HG02973 (cell line): Measurements from ENCODE around the gene MRPS7.

Experiments used
- ATAC-seq: cut with Tn5 transposase; IDR thresholded peaks from one replicate; pipeline ENCODE4 v1.9.1; 2021; ENCODE audit warnings: moderate library complexity; ENCODE audit not compliant: unreplicated experiment

The MRPS7 gene

DNA sequence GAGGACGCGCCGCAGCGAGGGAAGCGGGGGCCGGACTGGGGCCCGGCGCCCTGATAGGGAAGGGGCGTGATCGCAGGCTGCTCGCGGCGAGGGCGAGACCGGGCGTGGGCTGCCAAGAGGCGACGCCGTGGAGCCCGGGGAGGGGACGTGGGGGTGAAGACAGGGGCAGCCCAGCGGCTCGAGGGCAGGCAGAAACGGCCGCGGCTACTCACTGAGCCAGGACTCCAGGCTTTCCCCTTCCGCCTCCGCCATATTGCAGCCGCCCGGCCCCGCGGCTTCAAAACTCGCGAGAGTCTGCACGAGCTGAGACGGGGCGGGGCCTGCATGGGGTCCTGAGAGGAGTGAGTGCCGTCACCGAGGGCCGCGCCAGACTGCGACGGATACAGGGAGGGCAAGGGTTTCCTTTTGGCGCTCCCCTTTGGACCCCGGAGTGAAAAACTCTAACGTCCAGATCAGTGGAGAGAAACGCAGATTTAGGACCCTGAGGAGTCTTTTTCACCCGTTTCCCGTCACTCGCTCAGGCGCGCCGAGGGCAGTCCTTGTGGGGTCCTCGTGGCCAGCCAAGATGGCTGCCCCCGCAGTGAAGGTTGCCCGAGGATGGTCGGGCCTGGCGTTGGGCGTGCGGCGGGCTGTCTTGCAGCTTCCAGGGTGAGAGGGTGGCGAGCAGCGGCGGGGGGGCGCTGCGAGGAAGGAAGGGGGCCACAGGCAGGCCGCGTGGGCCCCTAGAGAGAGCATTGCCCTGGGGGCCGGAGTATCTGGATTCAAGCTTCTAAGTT, at the start of gene MRPS7, which contains the start of gene GGA3:
TSS of gene MRPS7 (plus strand) at position 544 of the 776 bp plus-strand sequence. CDS start at position 566, 22 bp downstream.
TSS of gene GGA3 (minus strand) at position 271 of the 776 bp plus-strand sequence. CDS start at position 252, 19 bp downstream.
- peak; percentile 86 for ATAC-seq

DNA sequence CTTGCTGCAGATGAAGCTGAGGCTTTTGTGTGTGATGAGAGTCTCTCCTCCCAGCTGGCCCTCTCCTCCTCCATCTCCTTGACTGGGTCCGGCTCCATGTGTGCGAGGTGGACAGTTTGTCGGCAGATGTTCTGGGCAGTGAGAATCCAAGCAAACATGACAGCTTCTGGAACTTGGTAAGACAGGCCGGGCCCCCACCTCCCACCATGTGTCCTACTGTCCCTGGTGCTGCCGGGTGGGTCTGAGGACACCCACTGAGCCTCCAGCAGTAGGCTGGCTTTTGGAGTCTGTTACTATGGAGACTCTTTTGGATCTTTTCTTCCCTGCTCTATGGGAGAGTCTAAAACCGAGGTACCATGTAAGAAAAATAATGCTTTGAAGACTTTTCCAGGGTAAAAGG, 43.5 kb upstream of the MRPS7 start:
- ATAC-seq = no peak

DNA sequence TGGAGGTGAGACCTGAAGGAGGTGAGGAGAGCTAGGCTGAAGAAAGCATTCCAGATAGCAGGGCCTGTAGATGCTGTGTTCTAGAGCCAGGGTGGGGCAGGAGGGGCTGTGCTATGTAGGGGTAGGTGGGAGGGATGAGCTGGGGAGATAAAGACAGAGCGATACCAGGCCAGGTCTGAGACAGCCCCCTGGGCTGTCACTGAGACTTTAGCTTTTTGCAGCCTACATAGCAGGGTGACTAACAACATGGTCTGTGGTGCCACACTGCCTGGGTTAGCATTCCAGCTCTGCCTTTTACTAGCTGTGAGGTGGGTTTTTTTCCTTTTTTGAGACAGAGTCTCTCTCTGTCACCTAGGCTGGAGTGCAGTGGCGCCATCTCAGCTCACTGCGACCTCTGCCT, 41.9 kb upstream of the MRPS7 start:
- no peak for ATAC-seq

DNA sequence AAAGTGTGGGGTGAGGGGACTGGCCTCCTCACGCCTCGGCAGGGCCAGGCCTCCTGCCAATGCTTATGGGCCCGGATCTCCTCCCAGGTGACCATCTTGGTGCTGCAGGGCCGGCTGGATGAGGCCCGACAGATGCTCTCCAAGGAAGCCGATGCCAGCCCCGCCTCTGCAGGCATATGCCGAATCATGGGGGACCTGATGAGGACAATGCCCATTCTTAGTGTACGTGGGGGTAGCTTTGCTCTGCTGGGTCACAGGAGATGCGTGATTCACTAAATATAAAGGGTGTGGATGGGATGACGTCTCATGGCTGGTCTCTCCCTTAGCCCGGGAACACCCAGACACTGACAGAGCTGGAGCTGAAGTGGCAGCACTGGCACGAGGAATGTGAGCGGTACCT, 36.7 kb upstream of the MRPS7 start:
- ATAC-seq = no peak

DNA sequence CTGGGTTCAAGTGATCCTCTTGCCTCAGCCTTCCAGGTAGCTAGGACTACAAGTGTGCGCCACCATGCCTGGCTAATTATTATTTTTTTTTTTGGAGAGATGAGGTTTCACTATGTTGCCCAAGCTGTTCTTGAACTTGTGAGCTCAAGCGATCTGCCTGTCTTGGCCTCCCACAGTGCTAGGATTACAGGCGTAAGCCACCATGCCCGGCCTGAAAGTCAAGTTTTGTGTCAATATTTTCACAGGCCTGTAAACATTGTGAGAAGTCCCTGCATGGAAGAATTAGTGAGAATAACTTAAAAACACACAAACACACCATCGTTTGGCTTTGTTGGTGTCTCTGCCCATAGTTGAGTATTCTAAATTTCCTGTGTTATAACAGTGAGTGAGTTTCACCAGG, 34.0 kb upstream of the MRPS7 start:
- no peak for ATAC-seq

DNA sequence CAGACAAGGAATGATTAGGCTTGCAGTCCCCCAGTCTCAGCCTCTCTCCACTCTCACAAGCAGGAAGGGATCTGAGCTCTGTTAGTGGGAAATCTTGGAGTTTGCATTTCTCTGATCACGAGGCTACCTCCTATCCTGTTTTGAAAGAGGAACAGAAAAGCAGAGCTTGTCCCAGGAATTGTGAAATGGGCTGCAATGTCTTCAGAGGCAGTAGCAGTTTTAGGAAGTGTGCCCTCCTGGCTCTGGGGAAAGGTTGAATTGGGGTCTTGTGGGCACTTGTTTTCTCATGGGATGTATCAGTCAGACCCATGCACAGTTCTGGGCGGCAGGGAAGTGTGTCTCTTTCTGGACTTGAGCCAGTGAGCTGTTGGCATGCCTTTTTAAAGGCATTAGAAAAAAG, 33.4 kb upstream of the MRPS7 start:
- no peak for ATAC-seq

DNA sequence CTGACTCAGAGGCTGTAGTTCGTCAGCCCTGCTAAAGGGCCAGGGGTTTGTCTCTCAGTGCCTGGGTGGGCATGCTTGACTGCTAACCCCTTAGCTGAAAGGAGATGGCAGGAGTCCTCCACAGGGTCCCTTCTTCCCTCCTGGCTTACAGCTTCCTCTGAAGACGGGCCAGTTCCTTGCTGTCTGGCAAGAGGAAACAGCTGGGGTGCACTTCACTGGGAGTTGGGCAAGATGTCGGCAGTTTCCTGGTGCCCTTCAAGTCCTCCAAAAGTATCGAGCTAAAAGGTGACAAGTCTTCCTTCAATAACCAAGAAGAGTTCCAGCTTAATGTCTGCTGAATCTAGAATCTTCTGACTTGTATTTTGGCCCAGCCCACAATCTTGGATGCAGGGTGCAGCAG, 32.8 kb upstream of the MRPS7 start:
- no peak for ATAC-seq

DNA sequence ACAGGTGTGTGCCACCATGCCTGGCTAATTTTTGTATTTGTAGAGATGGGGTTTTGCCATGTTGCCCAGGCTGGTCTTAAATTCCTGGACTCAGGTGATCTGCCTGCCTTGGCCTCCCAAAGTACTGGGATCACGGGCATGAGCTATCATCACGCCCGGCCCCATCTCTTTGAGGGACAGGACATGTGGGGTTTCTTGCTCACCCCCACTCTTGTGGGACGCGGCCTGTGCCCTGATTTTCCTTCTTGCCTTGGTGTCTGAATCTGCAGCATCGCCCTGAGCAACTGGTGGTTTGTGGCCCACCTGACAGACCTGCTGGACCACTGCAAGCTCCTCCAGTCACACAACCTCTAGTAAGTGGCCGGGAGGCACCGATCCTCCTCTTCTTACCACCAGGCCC, 30.6 kb upstream of the MRPS7 start:
- no peak for ATAC-seq

DNA sequence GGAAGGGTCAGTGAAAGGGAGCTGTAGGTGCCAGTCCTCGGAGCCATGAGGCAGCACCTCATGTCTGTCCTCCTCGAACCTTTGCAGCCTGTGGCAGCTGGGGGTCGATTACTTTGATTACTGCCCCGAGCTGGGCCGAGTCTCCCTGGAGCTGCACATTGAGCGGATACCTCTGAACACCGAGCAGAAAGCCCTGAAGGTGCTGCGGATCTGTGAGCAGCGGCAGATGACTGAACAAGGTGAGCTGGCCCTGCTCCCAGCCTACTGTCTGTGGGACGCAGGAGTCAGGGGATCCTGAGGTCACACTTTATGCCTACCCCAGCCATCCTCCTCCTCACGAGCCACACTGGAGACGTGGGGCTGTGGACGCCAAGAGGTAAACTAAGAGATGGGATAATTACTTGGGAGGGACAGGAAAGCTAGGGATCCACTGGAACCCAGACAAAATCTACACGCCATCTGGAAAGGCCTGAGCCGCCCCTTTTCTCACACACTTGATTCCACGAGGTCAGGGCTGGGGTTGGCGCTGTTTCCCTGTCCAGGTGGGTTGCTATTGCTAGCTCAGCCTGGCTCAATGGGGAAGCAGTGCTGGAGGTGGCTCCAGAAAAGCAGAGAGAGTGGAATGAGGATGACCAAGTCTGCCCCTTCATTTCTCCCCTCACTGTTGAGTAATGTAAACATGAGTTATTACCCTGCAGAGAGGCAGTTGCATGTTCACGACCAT, 29.8 kb upstream of the MRPS7 start:
- no peak for ATAC-seq

DNA sequence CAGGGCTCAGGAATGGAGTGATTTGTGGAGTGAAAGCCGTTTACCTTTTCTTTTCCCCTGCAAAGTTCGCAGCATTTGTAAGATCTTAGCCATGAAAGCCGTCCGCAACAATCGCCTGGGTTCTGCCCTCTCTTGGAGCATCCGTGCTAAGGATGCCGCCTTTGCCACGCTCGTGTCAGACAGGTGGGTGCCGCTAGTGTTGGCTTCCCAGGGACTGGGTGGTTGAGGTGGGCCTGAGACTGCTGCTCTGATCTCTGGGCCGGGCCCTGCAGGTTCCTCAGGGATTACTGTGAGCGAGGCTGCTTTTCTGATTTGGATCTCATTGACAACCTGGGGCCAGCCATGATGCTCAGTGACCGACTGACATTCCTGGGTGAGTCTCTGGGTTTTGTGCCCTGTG, 28.9 kb upstream of the MRPS7 start:
- no peak for ATAC-seq

DNA sequence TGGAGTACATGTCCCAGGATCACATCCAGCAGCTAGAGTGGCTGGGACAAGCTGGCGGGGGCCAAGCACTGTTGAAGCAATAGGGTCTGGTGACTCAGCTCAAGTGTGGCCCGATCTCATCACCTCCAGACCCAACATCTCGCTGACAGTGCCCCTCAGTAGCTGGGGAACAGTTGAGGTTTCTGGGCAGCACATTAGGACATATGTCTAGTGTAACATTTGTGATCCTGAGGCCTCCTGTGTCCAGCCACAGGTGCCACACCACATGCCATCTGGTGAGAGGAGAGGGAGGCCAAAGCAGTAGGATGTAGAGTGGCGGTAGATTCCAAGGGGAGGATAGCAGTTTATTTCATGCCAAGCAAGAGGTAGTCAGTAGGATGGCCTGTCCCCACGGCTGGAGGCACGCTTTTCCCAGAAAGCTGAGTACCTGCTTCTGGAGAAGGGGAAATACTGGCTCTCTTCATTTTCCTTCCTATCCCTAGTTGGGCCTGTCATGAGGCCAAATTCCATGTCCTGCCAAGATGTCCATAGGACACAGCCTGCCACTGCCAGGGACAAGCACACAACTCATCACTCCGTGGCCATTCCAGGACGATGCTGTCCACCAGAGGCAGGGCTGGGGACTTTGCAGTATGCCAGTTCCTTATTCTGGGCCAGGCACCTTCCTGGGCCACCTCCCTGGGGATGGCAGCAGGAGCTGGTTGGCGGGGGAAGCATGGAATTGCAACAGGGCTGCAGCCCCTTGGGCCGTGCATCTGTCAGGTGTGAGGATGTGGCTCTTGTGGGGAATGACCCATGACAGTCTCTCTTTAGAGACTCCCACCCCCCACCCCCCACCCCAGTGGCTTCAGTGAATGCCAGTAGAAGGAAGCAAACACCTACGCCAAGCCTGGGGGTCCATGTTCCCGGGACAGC, 24.3 kb upstream of the MRPS7 start:
- ATAC-seq = no peak

DNA sequence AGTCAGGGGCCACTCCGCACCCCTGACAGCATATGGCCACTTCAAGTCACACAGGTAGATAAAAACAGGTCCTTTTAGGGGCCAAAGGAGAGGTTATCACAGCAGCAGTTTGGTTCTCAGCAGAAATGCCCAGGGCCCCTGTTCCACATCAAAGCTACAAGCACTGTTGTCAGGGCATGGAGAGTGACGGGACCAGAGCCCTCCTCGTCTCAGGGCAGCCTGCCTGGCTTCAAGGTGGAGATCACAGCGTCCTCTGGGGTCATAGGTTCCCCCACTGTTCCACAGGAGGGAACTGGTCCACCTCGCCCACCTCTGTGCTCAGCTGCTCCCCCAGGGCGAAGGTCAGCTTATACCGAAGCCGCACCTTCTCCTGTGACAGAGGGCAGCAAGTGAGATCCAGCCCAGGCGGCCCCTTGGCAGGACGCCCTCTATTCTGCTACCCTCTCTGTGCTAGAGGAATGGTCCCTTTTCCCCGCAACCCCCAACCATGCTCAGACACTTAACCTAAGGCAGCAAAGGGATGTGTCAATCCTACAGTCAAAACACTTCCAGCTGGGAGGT, 23.6 kb upstream of the MRPS7 start:
- no peak for ATAC-seq

DNA sequence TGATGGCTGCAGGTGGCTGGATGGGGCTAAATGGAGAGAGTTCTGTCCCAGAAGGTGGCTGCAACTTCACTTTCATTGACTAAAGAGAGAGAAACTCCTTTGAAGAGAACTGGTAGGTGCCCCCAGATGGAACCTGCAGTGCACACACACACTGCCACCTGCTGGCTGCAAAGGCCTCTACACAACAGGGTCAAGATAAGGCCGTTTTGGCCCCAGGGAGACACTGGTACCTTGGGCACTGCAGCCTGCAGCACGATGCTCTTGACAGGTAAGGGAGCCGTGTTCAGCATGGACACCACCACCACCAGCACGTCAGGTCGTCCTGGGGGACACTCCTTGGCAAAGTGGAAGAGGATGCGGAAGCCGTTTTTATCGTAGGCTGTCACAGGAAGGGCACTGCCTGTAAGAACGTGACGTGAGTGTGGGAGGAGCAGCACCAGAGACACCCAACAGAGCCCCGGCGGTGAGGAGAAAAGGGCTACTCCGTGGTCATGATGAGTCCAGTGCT, 22.9 kb upstream of the MRPS7 start:
- no peak for ATAC-seq

DNA sequence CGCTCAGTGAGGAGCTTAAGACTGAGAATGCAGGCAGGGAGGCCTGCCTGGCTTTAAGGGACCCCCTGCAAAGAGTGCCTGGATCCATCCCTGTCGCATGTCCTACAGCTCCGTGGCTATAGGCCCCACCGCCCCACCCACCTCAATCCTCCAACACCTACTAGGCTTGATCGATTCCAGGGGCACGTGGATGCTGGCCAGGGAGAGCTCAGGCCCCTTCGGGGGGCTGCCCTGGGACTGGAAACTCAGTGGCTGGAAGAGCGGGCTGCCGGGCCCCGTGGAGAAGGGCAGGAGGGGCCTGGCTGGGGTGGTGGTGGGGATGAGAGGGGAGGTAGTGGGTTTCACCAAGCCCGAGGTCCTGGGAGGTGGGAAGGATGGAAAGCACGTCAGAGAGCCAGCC, 22.5 kb upstream of the MRPS7 start:
- ATAC-seq = no peak

DNA sequence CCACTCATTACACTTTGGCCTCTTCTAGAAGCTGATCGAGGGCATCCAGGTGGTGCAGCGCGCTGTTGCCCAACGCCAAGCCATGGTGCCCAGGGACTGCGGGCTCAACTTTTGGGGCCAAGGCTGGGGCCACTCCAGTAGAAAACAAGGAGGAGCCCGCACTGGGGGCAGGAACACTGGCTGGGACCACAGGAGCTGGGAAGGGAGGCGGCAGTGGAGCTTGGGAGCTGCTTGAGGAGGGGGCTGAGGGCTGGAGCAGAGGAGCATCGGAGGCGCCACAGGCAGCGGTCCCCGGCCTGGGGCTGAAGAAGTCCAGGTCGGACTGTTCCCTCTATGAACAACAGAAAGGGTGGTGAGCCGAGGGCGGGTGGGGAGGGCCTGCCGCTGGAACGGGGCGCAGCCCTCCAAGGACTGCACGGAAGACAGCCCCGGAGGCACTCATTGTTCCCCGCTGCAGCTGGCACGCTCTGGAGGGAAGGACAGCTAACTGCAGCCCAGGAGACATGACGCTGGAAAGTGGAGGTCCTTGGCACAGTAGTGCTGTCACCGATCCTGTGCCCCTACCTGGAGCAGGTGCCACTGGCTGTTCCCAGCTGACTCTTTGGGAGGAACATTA, 21.8 kb upstream of the MRPS7 start:
- ATAC-seq = no peak

DNA sequence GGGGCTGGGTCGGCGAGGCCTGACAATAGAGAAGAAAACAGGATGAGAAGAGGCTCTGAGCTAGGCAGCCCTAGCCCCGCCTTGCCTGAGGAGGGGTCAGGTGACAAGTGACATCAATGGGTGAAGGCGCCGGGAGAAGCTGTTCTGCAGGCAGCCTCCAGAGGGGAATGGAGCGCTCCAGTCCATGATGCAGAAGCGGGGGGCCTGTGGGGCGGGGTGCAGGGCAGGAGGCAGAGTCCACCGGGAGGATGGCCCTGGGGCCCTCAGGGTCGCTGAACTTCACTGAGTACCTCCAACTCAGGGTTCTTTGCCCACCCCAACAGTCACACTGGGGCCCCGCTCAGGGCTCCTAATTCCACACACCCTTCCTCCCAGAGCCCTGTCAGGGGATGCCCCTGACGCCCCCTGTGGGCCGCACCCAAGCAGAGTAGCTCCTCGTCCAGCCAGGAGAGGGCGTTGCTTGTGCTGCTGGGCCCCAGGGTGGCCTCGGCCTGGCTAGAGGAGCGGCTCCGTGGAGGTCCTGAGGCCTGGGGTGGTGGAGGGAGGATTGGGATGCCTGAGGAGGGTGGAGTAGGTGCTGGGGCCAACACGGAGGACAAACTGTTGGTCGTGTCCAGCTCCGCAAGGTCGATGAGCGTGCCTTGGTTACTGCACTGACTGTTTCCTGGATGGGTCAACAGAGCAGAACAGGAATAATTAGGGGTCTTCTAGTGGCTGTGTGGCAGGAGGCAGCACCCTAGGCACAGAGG, 21.1 kb upstream of the MRPS7 start:
- no peak for ATAC-seq

DNA sequence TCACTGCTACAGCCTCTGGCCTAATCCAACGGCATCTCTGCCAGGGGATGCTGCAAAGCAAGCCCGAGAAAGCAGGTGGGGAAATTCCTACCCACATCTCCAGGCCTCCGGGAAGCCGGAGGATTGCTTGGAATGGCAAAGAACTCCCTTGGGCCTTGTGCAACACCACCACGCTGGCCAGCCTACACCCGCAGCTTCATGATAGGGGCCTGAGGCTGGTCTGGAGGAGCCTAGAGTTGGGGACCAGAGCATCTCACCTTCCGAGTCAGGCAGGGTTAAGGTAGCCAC, 20.6 kb upstream of the MRPS7 start:
- no peak for ATAC-seq

DNA sequence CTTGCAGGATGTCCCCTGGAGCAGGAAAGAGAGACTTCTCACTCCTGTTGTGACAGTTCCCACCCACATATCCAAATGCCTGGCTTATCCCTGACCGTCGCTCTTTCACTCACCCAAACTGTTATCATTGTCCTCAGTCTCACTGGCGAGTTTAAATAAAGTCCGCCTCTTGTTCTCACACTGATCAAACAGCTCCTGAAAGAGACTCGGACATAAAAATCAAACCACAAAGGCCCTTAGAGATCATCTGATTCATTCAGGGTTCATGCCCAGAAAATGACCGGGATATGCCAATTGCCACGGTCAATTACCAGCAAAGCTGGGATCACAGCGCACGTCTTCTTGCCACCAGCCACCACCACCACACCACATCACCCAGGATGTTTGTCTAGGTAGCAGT, 20.2 kb upstream of the MRPS7 start:
- no peak for ATAC-seq

DNA sequence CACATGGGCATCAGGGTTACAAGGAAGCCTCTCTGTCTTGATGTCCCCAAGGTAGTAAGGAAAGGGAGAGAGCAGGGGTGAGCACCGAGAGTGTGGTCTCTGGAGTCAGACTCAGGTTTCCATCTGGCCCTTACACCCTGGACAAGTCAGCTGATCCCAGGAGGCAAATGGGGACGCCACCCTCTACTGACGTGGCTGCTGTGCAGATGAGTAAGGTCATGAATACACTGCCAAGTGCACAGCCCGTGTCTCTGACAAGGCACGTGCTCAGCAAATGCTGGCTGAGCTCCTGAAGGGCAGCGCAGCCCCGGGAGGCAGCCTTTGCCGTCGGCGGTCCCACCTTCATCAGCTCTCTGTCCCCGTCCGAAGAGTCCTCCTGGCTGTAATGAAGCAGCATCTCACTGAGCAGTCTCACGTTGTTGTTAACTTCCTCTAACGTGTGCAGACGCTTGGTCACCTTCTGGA, 19.7 kb upstream of the MRPS7 start:
- ATAC-seq = no peak
